ENCODE results near the gene DENND4A. TPM values are rescaled to one million over a fixed set of nuclear protein-coding genes. Genes with fewer than 3 reads are reported as not detected.

DENND4A gene
- total RNA-seq, 1 donor = 37.6 TPM

GRCh38 chr15:65793818-65794104, 1.7 kb upstream of the DENND4A start:
- no peak overlapping the region for H3K4me3 ChIP-seq (ENCODE audit: low read depth, low read length)
- DNase-seq (ENCODE audit: low read depth) = no peak
- TF ChIP-seq, protein P1, sequence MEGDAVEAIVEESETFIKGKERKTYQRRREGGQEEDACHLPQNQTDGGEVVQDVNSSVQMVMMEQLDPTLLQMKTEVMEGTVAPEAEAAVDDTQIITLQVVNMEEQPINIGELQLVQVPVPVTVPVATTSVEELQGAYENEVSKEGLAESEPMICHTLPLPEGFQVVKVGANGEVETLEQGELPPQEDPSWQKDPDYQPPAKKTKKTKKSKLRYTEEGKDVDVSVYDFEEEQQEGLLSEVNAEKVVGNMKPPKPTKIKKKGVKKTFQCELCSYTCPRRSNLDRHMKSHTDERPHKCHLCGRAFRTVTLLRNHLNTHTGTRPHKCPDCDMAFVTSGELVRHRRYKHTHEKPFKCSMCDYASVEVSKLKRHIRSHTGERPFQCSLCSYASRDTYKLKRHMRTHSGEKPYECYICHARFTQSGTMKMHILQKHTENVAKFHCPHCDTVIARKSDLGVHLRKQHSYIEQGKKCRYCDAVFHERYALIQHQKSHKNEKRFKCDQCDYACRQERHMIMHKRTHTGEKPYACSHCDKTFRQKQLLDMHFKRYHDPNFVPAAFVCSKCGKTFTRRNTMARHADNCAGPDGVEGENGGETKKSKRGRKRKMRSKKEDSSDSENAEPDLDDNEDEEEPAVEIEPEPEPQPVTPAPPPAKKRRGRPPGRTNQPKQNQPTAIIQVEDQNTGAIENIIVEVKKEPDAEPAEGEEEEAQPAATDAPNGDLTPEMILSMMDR (IDR thresholded peaks at IDR 0.05; ENCODE audit: insufficient read depth, low read depth, low read length) = no peak

DNA sequence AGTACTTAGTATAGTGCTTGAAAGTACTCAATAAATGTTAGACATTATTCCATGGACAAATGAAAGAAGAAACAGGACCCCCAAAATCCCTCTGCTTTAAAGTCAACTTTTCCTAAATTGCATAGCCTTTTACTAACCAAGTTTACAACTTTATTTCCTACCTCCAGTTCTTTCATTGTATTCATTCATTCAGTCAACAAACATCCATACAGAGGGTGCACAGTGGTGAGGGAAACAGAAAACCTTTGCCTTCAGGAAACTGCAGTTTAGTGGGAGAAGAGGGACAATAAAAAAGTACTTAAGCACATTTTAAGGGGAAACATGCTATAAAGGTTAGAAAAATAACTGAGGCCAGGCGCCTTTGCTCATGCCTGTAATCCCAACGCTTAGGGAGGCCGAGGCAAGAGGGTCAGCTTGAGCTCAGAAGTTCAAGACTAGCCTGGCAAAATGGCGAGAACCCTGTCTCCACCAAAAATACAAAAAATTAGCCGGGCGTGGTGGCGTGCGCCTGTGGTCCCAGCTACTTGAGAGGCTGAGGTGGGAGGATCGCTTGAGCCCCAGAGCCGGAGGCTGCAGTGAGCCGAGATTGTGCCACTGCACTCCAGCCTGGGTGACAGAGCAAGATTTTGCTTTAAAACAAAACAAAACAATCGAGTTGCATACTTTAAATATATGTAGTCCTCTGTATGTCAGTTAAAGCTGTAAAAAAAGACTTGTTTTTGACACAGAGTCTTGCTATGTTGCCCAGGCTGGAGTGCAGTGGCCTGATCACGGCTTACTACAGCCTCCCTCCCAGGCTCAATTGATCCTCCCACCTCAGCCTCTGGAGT, 1.1 kb upstream of the DENND4A start:
- H3K4me3 ChIP-seq (ENCODE audit: low read depth, low read length) = peak overlapping the region; percentile 94
- TF ChIP-seq, protein P1 (IDR thresholded peaks at IDR 0.05; ENCODE audit: insufficient read depth, low read depth, low read length) = no peak
- no peak for DNase-seq (ENCODE audit: low read depth)

DNA sequence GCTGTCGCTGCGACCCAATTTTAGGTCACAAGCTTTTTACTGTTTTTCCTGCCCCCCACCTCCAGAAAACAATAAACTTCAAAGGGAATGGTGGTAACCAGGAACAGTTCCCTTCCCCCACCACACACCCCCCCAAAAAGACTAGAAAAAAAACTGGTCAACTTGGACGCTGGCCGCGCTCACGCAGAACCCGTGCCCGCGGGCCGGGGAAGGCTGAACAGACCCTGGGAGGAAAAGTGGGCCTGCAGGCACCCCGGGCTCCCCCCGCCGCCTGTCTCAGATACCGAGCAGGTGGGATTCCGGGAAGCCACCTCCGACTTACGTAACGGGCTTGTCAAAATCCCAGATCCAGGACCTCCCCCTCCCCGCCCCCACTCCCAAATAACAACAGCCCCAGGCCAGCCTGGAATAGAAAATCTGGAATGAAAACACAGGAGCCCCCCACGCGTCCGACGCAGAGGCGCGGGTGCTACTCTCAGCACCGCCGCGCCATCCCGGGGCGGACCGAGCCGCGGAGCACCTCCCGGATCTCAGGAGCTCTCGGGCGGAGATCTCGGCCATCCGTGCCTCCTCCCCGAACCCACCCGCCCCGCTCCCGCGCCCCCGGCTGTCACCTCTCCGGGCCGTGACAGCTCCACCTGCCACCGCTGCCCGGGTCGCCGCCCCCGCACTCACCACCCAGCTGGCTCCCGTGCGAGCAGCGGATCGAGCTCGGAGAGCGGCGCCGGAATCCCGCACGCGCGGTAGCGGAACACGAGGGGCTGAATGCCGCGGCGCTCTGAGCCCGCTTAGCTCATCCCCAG, 557 bp downstream of the DENND4A start:
- peak overlapping the region; percentile 94 for H3K4me3 ChIP-seq (ENCODE audit: low read depth, low read length)
- TF ChIP-seq, protein P1 (IDR thresholded peaks at IDR 0.05; ENCODE audit: insufficient read depth, low read depth, low read length) = no peak
- peak; percentile 62 for DNase-seq (ENCODE audit: low read depth)

GRCh38 chr15:65790694-65791334, 1.3 kb downstream of the DENND4A start:
- H3K4me3 ChIP-seq (ENCODE audit: low read depth, low read length) = peak overlapping the region; percentile 94
- TF ChIP-seq, protein P1 (IDR thresholded peaks at IDR 0.05; ENCODE audit: insufficient read depth, low read depth, low read length) = no peak

GRCh38 chr15:65789759-65790425, 2.2 kb downstream of the DENND4A start:
- TF ChIP-seq, protein P1 (IDR thresholded peaks at IDR 0.05; ENCODE audit: insufficient read depth, low read depth, low read length) = no peak
- no peak for DNase-seq (ENCODE audit: low read depth)
- H3K4me3 ChIP-seq (ENCODE audit: low read depth, low read length) = no peak overlapping the region

More at GRCh38 chr15:65790694-65791334, 1.3 kb downstream of the DENND4A start:
- DNase-seq (ENCODE audit: low read depth) = peak; percentile 51

GRCh38 chr15:65789105-65789504, 3.0 kb downstream of the DENND4A start:
- TF ChIP-seq, protein P1 (IDR thresholded peaks at IDR 0.05; ENCODE audit: insufficient read depth, low read depth, low read length) = no peak
- DNase-seq (ENCODE audit: low read depth) = no peak
- no peak overlapping the region for H3K4me3 ChIP-seq (ENCODE audit: low read depth, low read length)
